GM18858 (cell line): ENCODE measurements around the gene TNS3.
A peak's percentile ranks its signal among the peaks of the same experiment; 100 is the strongest.

ENCODE experiments used
- ATAC-seq: cut with Tn5 transposase; IDR thresholded peaks from one replicate; pipeline ENCODE4 v1.9.1; 2021; ENCODE audit not compliant: unreplicated experiment

Gene TNS3

DNA sequence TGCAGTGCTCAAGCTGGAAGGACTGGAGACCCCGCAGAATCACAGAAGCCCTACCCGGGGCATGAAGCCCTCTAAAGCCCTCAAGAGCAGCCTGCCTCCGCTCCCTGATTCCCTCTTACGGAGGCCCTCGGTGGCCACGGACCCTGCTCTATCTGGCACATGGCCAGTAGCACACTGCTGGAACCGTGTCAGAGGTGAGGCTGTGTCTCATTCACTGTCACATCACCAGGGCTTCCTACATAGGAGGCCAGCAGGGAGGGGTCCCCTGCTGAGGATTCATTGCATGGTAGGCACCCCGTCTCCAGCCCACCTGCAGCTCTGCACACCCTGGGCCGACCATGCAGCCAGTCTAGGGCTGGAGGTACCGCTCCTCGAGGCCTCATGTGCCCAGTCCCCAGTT is 259.2 kb downstream of the TNS3 start:
- no peak for ATAC-seq

DNA sequence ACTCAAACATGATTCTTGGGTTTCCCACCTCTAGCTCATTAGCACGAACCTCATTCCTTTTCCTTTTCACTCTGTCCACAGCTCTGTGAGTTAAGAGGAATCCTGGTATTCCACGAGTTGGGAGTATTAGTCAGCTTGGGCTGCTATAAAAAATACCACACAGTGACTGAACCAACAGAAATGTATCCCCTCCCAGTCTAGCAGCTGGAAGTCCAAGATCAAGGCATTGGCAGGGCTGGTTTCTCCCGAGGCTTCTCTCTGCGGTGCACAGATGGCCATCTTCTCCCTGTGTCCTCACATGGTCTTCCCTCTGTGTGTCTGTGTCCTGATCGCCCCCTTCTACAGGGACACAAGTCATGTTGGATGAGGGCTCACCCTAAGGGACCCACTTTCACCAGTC is 261.6 kb downstream of the TNS3 start:
- ATAC-seq, result no peak

DNA sequence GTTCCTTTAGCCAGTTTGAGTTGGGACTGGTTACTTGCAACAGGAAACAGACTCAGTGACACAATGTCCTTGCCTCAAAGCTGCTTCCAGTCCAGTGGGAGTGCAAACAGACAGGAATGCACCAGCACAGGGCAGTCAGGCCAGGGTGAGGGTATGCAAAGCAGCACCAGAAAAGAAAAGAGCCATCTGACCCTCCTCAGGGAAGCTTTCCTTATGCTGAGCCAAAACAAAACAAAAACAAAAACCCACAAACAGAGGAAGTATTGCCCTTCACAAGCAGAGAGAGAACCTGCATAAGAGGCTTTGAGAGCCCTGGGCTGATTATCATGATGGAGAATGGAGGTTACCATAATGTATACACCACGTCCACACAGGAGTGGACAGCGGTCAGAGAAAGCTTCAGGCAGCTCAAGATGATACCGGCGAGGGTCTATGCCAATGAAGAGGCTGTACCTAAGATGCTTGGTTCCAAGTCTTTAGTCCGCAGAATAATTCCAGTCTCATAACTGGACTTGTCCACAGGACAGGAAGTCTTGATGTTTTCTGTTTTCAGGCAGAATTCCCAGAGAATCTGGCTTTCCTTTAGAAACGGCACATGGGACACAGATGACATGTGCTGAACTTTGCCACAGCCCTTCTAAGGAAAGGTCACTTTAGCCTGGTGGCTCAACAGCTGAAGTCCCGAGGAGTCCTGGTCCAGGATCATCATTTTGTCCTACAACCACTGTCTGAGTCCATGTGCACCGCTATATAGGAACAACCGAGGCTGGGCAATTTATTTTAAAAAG is 263.3 kb downstream of the TNS3 start:
- ATAC-seq, result peak; percentile 94

DNA sequence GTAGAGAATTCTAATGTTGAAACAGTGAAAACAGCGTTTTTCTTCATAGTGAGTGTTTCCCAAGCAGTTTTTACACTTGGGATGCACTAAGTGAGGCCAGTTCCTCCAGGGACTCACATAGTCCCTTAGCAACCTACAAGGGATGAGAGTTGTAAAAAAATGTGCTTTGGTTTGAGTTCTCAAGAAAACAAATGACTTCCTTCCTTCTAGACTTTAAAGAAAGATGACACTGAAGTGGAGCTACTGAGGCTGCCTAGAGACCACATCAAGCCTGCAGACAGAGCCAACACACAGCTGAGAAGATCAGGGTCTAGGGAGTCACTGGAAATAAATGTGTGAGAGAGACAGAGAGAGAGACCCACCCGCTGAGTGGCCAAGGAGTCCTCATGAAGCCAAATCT is 264.4 kb downstream of the TNS3 start:
- no peak for ATAC-seq

DNA sequence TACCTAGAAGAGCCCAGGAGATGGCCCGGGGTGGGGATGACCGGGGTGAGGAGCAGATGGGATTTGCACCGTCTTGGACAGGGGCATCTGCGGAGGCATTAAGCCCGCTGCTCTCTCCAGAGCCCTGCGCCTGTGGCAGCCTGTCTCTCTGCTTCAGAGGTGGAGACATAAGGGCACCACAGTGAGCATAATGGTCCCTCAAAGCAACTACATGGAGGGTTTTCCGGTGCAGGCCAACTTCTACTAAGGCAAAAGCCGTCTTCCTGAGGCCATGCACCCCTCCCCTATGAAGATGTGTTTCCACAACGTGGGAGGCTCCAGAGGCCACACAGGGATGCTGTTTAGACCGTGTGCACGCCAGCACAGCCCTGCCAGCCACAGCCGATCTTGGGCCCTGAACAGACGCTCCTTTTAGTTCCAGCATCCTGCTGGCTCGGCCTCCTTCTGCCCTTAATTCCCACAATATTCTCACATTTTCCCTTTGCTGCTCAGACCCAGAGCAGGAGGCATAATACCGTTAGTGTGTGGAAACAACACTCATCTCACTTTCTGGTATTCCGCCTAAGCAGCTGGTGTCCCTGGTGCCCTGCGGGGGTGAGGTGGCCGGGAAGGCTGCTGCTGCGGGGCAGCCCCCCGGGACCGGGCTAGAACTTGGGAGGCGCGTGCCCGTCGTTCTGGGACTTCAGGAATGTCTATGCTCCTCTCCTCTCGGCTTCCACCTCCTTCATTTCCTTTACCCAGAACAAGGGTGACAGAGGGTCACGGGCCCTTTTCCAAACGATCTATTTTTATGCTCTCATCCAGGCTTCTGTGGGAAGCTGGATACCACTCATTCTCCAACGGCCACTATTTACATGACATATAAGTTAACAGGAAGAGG is 266.9 kb downstream of the TNS3 start:
- no peak for ATAC-seq

DNA sequence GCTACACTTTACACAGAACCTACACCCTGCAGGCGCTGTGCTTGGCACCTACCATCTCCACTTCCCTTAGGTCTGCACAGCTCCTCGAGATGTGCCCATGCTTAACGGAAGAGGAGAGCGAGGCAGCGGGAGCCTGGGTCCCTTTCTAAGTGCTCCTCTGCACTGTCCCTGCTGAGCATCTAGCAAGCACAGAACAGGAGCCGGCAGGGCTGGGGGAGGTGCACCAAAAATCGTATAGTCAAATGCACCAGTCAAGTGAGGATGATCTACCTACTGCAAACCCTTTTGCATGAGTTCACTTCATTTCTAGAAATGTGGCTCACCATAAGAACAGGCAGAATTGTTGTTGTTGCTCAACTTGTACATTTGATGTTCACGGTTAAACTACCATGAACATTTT is 267.7 kb downstream of the TNS3 start:
- no peak for ATAC-seq

DNA sequence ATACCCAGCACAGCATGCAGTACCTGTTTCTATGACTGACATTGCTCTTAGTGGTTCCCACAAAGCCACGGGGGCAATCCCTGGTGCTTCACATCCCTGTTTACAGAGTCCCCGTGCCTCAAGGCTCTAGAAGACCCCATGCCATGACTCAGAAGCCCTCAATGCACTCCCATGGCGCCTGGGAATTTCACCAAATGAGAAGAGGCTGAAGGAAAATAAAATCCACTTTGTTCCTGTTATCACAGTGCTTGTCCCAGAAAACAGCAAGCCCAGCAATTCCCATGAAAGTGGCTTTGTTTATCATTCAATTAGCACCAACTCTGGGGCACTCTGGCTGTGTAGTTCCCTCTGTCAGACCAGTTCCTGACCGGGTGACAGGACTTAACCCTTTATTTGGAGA is 268.3 kb downstream of the TNS3 start:
- ATAC-seq, result no peak

DNA sequence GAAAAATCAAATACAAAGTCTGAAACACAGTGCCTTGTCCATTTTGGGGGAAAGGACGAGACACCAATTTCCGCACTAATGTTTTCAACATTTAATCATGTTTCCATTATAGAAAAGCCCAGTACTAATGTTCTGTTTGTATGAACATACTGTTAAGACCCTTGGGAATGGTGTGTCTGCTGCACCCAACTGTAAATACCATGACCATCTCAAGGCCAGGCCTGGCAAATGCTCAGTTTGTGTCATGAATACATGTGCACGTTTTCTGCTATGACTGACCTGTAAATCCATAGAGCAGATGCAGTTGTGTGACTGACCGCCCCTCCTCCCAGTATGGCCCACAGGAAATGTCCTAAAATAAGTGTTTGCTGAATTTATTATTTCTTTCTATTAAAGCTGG is 270.0 kb downstream of the TNS3 start:
- no peak for ATAC-seq

DNA sequence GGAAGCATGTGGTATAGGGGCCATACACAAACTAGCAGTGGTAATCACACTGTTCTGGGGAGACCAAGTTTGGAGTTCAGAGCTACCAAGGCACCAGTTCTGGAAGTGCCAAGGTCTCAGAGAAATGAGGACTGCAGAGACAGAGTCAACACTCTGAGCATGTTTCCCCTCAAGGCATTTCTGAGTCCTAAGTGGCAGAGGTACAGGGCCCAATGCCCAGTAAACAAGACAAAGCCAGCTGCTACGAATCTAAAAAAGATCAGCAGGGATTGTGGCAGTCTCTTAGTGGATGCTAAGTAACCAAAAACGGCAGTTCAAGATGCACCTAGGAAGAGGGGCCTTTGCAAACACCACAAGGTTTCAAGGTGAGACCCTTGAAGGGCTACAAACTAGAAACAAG is 271.9 kb downstream of the TNS3 start:
- no peak for ATAC-seq

DNA sequence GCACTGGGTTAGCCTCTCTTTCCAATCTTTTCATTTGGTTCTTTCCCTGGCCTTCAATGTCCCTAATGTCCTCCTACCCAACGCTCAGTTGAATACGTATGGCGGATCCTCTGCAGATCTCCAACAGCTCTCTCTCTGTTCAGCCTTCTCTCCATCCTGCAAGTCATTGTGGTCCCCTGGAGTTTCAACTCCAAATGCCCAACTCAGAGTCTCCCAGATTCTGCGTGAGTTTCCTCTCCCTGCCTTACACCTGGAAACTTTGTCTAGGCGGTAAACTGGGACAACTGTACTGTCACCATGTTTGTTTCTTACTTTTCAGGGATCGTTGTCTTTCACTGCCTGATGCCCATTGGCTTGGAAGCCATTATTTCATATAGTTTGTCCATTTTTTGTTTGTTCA is 273.1 kb downstream of the TNS3 start:
- ATAC-seq, result no peak

DNA sequence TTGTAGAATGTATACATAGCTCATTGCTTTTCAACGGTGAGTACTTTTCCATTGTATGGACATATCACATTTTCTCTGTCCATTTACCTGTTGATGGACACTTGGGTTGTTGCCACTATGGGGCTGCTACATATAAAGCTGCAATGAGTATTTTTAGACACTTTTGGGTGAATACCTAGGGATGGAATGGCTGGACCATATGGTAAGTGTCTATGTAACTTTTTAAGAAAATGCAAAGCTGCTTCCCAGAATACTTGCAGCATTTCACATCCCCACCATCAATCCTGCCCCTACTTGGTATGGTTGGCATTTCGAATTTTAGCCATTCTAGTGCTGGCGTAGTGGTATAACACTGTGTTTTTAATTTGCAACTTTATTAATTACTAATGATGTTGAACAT is 274.6 kb downstream of the TNS3 start:
- ATAC-seq, result no peak

DNA sequence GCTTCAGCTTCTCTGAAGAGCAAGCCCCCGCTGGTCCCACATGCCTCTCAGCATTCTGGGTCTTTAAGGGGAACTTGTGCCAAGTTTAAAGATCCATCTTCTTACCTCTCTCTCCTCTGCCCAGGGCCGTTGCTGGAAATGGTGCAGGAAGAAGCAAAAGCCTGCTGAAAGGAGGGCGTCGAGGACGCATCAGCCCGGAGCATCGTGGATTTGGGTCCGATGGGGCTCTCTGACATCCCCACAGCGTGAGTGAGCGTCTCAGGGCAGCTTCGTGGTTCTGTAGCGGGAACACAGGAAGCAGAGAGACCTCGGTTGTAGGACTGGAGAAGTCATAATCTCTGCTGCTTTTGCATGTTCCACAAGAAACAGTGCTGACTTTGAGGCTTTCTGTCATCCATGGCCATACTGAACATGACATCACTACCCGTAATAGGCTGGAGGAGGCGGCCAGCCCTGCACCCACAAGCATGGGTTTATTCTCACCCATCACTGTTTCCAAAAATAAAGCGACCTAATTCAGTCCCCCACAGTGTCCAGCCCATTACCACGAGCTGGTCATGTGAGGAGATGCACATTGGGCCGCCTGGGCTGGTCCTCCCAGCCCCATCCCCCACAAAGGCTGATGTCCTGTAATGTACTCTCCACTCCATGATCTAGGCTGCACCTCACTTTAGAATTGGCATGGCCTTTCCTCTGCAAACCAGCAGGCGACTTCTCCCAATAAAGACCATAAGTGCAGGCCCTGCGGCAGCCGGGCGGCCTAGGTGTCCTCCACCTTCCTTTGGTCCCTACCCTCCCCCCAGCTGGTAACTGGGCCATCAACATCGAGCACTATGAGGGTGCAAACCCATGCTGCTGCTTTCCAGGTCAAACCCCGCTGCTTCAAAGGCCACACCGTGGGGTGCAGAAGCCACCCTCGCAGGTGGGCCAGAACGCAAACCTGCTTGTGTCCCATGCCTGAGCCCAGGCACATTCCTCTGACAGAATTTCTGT is 276.9 kb downstream of the TNS3 start:
- ATAC-seq, result no peak

DNA sequence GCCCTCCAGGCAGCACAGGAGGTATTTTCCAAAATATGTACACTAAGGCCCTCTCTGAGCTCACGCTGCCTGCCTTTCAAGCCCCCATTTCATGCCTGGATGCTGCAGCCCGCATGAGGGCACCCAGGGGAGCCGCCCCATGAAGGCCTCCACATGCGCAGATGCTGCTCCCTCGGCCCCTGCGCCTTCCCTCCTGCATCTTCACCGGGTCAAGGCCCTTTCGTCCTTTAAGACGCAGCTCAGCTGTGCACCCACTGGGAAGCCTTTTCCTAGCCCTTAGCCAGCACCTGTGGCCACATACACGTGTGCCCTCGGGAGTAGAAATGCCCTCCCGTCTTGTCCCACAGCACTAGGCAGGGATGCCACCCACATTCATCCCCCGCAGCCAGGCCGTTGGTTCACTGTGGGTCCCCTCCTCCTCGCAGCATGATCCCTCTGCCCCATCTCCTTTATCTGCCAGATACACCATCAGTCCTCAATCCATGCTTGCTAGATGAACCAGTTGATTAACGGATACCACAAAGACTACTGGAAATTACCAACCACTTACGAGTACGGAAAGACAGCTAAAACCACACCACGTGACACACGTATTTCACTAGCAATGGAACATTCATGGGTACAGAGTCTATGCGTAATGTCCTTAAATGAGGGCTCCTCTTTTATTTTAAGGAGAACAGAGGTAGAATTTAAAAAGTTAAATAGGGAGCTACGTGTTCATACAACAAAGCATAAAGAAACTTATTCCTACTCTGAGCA is 278.0 kb downstream of the TNS3 start:
- no peak for ATAC-seq

DNA sequence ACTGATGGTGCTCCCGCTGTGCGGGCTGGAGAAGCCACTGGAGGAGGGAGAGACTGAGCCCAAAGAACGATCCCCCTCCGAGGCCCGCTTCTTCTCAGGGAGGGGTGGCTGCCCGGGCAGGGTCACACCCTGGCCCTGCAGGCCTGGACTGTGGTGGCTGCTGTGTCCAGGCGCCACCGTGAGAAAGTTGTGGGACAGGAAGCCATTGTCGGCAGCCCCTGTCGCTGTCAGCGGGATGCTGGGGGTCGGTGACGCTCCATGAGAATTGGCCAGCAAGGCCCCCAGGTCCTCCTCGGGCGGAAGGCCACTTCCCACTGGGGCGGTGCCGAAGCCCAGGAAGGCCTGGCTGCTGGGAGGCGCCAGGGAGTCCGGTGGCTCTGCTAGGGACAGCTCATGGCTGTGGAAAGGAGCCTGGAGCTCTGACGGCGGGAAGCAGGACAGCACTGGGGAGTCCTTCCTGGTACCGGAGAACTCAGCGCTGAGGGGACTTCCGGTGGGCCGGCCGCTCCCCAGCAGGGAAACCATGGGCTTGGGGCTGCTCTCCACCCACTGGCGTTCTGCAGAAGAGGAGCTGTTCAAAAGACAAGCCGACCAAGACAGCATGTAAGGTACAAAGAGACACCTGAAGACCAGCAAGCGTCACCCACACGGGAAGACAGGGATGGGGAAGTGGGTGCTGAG is 278.8 kb downstream of the TNS3 start:
- ATAC-seq, result no peak

DNA sequence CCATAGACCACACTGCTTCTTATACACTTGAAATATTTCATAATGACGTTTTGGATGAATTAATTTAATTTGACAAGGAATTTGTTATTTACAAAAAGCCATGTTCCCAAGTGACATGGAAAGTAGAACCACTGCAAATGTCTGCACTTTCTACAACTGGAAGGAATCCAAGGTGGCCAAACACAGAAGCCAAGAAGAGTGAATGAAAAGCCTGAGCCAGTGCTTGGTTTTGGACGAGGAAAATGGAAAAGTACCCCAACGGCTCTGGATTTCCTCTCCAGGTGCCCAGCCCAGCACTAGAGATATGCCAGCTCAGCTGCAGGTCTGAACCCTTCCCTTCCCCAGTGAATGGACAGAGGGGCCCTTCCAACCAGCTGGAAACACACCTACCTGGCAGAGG is 279.4 kb downstream of the TNS3 start:
- no peak for ATAC-seq

DNA sequence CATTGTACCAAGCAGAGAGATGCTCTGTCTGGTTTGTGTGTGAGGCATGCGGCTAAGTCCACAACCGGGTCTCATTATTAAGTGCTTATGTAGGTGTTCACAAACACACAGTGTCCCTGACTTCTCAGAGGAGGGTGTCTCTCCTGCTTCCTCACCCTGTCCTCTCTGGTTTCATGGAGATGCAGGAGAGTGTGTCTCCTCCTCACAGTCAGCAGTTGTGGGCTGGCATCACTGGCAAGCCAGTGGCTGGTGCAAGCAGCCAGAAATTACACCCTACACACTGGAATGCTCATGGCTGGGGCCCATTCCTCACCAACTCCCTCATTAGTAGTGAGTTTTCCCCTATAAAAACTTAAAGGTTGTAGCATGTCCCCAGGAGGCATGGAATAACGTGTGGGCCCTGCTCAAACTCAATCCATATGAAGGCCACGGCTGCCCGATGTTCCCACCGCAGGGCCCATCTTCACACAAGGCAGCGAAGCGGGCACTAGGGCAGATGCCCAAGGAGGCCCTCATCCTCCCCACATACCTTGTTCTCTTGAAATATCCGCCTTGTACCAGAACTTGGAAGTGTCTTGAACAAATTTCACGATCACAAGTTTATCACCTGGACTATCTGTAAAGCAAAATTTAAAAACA is 280.1 kb downstream of the TNS3 start:
- no peak for ATAC-seq

DNA sequence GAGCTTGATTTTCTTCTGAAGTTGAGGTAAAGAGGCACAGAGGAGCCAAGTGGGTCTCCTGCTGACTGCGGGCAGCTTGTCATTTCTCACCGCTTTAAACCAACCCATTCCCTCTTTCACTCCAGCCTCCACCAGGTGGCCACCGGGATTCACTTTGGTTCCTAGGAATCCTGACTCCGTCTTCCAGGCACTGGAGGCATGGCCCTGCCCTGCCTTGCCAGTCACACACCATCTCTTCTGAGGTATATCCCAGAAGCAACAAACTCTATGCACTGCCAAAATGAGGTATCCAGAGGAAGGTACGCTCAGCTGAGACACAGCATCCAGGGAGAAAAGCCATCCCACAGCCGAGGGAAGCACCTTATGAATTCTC is 280.8 kb downstream of the TNS3 start:
- ATAC-seq, result no peak

DNA sequence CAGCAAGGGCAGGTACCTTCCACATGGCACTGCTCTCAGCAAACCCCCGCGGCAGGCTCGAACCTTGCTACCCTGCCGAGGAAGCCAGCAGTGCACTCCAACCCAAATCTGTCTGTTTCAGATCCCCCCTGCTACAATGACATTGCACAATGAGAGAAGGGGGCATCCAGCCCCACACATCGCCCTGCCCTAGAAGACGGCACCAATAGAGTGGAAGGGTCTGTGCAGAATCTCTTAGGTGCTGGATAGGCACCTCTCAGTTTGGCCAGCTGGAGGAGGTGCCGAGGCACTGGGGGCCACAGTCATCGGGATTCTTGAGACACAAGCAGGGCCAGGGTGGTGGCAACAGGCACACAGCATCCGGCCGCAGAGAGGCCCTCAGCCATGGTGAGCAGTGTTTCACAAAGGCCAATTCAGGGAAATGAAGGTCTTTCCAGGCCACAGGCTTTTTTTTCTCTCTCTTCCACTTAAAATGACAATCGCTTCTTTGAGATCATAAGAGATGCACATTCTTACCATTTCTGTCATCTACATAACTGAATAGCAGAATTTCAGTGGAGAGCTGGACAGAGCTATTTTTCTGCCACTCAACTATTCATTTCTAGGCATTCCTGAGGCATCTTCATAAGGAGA is 281.3 kb downstream of the TNS3 start:
- no peak for ATAC-seq

DNA sequence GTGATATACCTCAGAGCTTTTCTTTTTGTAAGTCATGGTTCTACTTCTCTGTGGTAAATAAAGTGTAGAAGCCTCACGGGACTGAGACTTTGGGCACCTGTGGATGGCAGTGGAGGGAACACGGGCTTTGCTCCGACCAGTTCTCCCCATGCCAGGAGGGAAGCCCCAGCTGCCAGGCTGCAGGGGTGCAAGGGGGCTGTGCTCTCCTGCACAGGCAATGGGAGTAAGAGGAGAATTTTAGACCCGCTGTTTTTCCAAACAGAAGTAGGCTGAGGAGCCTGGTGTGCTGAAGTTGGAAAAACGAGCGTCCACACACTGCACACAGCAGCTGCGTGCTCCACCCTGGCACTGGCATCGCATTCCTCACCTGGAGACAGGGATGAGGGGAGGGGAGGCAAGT is 282.4 kb downstream of the TNS3 start:
- ATAC-seq, result no peak
